MCF 10A (cell line): ENCODE data around the gene KRT86. TPM values are rescaled to one million over a fixed set of nuclear protein-coding genes. Genes with fewer than 3 reads are reported as not detected.
A peak's percentile ranks its signal among the peaks of the same experiment; 100 is the strongest.
"Not testable (repeated sequence)": the region's sequence is repeated elsewhere in the genome, so short reads cannot be mapped to it uniquely, and the experiment has no call there.

Source experiments
- BruUV-seq: library from RNA; stranded (reverse); fragments of 400-500 nt; replicated peaks from 2 replicates; lab custom pipeline; 2021; lab: Mats Ljungman, UMichigan
- CTCF ChIA-PET: fragments of 300-600 bp; sonication (Branson Sonifier 250); formaldehyde crosslinking; extraction: SDS; loops from one replicate; lab custom pipeline; 2021; ENCODE audit warnings: antibody characterized with exemption, inconsistent platforms; lab: Yijun Ruan, JAX
- POLR2A ChIA-PET: fragments of 300-600, 350-650 bp; sonication (Branson Sonifier 250); formaldehyde crosslinking; extraction: SDS; loops from one replicate; lab custom pipeline; 2020; ENCODE audit warnings: antibody characterized with exemption, inconsistent platforms; lab: Yijun Ruan, JAX
- DNase-seq: peaks from one replicate; pipeline ENCODE4 v3.0.0-alpha.2; 2018; ENCODE audit not compliant: unreplicated experiment
- H3K27ac Mint-ChIP-seq: one replicate; pipeline ENCODE4 v1.8.0; 2022; ENCODE audit warnings: mild to moderate bottlenecking, low read depth, mixed read lengths; ENCODE audit not compliant: unreplicated experiment
- H3K27me3 Mint-ChIP-seq: one replicate; pipeline ENCODE4 v1.8.0; 2022; ENCODE audit warnings: mixed read lengths; ENCODE audit not compliant: insufficient read depth, unreplicated experiment
- H3K36me3 Mint-ChIP-seq: one replicate; pipeline ENCODE4 v1.8.0; 2022; ENCODE audit warnings: mild to moderate bottlenecking, moderate library complexity, mixed read lengths; ENCODE audit not compliant: insufficient read depth, unreplicated experiment
- H3K4me1 Mint-ChIP-seq: one replicate; pipeline ENCODE4 v1.8.0; 2022; ENCODE audit warnings: mixed read lengths; ENCODE audit not compliant: insufficient read depth, unreplicated experiment
- H3K4me3 Mint-ChIP-seq: one replicate; pipeline ENCODE4 v1.8.0; 2022; ENCODE audit warnings: mild to moderate bottlenecking, moderate library complexity, mixed read lengths; ENCODE audit not compliant: unreplicated experiment
- H3K9me3 Mint-ChIP-seq: one replicate; pipeline ENCODE4 v1.8.0; 2022; ENCODE audit warnings: mixed read lengths; ENCODE audit not compliant: unreplicated experiment
- CTCF ChIP-seq: fragments of 200-600 bp; IDR thresholded peaks from one replicate; pipeline ENCODE4 v1.8.0; 2022; ENCODE audit warnings: antibody characterized with exemption, mild to moderate bottlenecking; ENCODE audit not compliant: unreplicated experiment
- intact Hi-C: fragments of 100-400 bp; cut with micrococcal nuclease; formaldehyde crosslinking; loops from 2 replicates; pipeline ENCODE4 v1.14.1; 2022
- total RNA-seq: library from RNA; stranded (reverse); gene quantifications from 2 replicates; pipeline ENCODE4 v1.2.3, GENCODE V29; 2022

Gene KRT86
- total RNA-seq, 1 experiment from 2014 or later = 37.8 TPM

GRCh38 chr12:52255926-52256583 lies 18.4 kb upstream of the KRT86 start:
- intact Hi-C loops = no loop called here
- no TSS peak for BruUV-seq
- DNase-seq = peak; percentile 45
- peaks cover 8% of the 10 kb centered on the region for H3K36me3 Mint-ChIP-seq
- H3K4me1 Mint-ChIP-seq = peaks cover 22% of the 10 kb centered on the region
- H3K4me3 Mint-ChIP-seq = no peak overlapping the region
- H3K27me3 Mint-ChIP-seq = no peaks in the 10 kb centered on the region
- TF ChIP-seq CTCF = no peak
- no peaks in the 10 kb centered on the region for H3K9me3 Mint-ChIP-seq
- H3K27ac Mint-ChIP-seq = peak overlapping the region; percentile 11
- POLR2A ChIA-PET = interaction anchor here (0.9 to 1.4 kb wide), 4 partner anchors 11 to 81 kb away, joined by 3 to 4 read pairs (median 3); no protein-coding TSS in a partner anchor
- CTCF ChIA-PET = interaction anchor here (0.7 to 1.6 kb wide), 4 partner anchors 10 to 131 kb away, joined by 3 to 4 read pairs (median 3); no protein-coding TSS in a partner anchor

GRCh38 chr12:52256584-52256935 lies 17.9 kb upstream of the KRT86 start:
- no peaks in the 10 kb centered on the region for H3K27me3 Mint-ChIP-seq
- intact Hi-C loops = no loop called here
- CTCF ChIA-PET = interaction anchor here (1.1 kb wide), 1 partner anchor 11 kb away, joined by 3 read pairs; no protein-coding TSS in a partner anchor

GRCh38 chr12:52257074-52257551 lies 17.3 kb upstream of the KRT86 start:
- no TSS peak for BruUV-seq

More at GRCh38 chr12:52256584-52256935, 17.9 kb upstream of the KRT86 start:
- Mint-ChIP-seq H3K27ac (no peak overlapping the region), H3K4me3 (no peak overlapping the region), H3K9me3 (no peaks in the 10 kb centered on the region), H3K36me3 (peaks cover 4% of the 10 kb centered on the region), H3K4me1 (peaks cover 27% of the 10 kb centered on the region)
- BruUV-seq = no TSS peak
- DNase-seq = peak; percentile 43
- POLR2A ChIA-PET = interaction anchor here (0.6 to 1.4 kb wide), 3 partner anchors 10 to 24 kb away, joined by 3 to 4 read pairs (median 3); partner anchors contain the start of gene KRT7
- TF ChIP-seq CTCF = no peak

GRCh38 chr12:52257922-52258321 lies 16.5 kb upstream of the KRT86 start:
- H3K4me1 Mint-ChIP-seq = peaks cover 29% of the 10 kb centered on the region
- BruUV-seq, H3K27me3 Mint-ChIP-seq, POLR2A ChIA-PET, DNase-seq, H3K36me3 Mint-ChIP-seq, H3K4me3 Mint-ChIP-seq, H3K27ac Mint-ChIP-seq, H3K9me3 Mint-ChIP-seq: not testable (repeated sequence)
- CTCF ChIA-PET = interaction anchor here (2.2 kb wide), 1 partner anchor 69 kb away, joined by 9 read pairs; no protein-coding TSS in a partner anchor
- intact Hi-C loops = loop anchor here (2.0 kb wide), 1 partner anchor 61 kb away; no protein-coding TSS in a partner anchor

More at GRCh38 chr12:52257074-52257551, 17.3 kb upstream of the KRT86 start:
- ChIA-PET POLR2A (interaction anchor here (0.6 to 1.3 kb wide), 2 partner anchors 9 to 24 kb away, joined by 3 read pairs; partner anchors contain the start of gene KRT7), CTCF (interaction anchor here (1.1 to 2.2 kb wide), 2 partner anchors 12 to 70 kb away, joined by 3 to 9 read pairs; no protein-coding TSS in a partner anchor)
- Mint-ChIP-seq H3K4me3 (no peak overlapping the region), H3K27me3 (no peaks in the 10 kb centered on the region), H3K9me3 (no peaks in the 10 kb centered on the region), H3K27ac (no peak overlapping the region), H3K4me1 (peaks cover 29% of the 10 kb centered on the region), H3K36me3 (no peaks in the 10 kb centered on the region)
- intact Hi-C loops = no loop called here
- no peak for TF ChIP-seq CTCF
- DNase-seq = peak; percentile 31
